Left lobe of liver (tissue), 2 donors: Measurements from ENCODE around the gene MLYCD. TPM values are rescaled to one million over a fixed set of nuclear protein-coding genes. Genes with fewer than 3 reads are reported as not detected.
A peak's percentile ranks its signal among the peaks of the same experiment; 100 is the strongest.

Experiments
- ATAC-seq: fragments of 200-7000 bp; cut with Tn5 transposase; one replicate; pipeline ENCODE4 v1.9.1; 2020; ENCODE audit warnings: mild to moderate bottlenecking, moderate library complexity
- DNase-seq: peaks from one replicate; pipeline ENCODE4 v3.0.0-alpha.2; 2020; ENCODE audit warnings: low spot score
- total RNA-seq: library from RNA; stranded (reverse); gene quantifications from one replicate; pipeline ENCODE4 v1.2.1, GENCODE V29; 2021
- donor health status: DM: no; HTN: no; CAD: no; lungs with moderate emphysema.
- donor health status: DM: no; HTN: yes; CAD: no.

MLYCD gene
- total RNA-seq, 1 donor from 2014 or later, result 17.1 TPM

DNA sequence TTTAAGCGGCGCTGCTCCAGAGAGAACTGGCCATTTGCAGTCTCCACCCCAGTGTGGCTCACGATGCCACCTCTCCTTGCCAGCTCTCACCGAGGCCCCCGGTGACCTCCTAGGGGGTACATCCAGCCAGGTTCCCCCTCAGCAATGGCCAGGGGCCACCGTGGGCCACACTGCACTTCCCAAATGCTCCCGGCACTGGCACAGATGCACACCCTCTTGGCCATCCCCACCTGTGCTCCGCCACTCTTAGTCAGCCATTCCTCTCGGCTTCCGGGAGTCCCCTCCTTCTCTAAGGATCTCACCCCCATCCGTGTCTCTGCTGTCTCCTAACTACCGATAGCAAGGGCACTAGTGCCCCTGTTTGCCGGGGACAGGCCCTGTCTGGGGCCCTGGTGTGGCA lies 25.8 kb downstream of the MLYCD start:
- no peak for ATAC-seq
- DNase-seq, result no peak

DNA sequence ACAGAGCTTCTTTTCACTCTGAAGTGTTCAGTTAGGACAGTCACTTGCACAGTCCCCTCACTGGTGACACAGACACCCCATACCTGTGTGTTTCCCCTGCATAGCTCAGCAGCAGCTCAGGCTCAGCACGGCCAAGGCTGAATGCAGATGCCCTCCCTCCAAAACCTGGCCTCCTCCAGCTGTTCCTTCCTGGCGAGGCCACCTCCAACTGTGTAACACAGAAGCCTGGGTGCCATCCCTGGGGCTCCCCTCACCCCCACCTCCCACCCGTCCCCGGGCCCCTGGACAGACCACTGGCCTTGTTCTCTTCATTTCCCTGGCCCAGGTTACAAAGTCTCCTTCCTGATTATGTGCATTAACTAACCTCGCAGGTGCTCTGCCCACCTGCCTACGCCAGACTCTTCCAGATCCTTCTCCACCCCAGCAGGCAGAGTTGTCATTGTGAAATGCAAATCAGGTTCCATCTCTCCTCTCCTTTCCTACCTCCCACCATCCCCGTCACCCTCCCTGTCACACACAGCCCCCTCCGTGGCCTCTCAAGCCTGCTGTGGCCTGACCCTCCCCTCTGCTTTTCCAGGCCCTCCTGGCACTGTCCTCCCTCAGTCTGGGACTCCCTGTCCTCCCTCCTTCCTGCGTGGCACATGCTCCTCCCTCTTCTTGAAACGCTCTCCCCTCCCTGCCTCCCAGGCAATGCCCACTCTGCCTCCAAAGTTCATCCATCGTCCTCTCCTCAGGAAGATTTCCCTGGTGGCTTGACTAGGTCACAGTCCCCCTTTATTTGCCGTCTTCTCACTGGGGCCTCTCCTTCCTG lies 26.4 kb downstream of the MLYCD start:
- DNase-seq (no peak), ATAC-seq (no peak)

DNA sequence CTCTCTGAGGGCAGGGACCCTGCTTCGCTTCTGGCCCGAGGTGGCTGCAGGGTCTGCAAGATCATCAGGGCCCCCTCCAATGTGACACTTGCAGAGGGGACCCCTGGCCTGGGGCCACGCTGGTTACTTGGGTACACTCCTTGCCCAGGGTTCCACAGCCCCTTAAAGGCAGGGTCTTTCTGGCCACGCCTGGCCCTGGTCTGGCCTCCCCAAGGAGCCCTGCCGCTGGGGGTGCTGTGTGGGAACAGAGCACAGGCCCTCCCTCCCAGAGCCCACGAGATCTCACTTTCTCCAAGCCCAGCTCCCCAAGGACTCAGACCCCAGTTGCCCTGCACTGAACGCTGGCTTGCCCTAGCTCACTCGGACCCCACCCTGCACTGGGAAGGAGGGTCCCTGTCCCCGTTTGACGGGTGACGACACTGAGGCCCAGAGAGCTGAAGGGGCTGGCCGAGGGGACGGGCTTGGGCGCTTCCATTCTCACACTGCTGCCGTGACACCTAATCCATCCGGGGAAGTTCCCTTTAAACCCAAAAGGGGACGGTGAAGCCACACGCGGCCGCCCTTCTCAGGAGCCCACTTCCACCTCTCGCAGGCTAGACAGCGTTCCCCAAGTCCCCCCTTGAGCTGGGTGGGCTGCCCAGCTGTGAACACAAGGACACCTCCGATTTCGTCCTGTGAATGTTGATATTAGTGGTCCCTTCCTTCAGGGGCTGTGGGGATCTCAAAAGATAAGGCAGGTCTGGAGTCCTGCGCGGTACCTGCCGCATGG lies 27.2 kb downstream of the MLYCD start:
- DNase-seq (no peak), ATAC-seq (no peak)

- DNase-seq (peak; percentile 88), ATAC-seq (peak; percentile 91)
Observed at GRCh38 chr16:83926726-83927397, 27.9 kb downstream of the MLYCD start.

- no peak for DNase-seq
- ATAC-seq, result peak; percentile 15
Observed at GRCh38 chr16:83928341-83929055, 29.6 kb downstream of the MLYCD start.

GRCh38 chr16:83929811-83930555 lies 31.1 kb downstream of the MLYCD start:
- no peak for ATAC-seq
- no peak for DNase-seq

DNA sequence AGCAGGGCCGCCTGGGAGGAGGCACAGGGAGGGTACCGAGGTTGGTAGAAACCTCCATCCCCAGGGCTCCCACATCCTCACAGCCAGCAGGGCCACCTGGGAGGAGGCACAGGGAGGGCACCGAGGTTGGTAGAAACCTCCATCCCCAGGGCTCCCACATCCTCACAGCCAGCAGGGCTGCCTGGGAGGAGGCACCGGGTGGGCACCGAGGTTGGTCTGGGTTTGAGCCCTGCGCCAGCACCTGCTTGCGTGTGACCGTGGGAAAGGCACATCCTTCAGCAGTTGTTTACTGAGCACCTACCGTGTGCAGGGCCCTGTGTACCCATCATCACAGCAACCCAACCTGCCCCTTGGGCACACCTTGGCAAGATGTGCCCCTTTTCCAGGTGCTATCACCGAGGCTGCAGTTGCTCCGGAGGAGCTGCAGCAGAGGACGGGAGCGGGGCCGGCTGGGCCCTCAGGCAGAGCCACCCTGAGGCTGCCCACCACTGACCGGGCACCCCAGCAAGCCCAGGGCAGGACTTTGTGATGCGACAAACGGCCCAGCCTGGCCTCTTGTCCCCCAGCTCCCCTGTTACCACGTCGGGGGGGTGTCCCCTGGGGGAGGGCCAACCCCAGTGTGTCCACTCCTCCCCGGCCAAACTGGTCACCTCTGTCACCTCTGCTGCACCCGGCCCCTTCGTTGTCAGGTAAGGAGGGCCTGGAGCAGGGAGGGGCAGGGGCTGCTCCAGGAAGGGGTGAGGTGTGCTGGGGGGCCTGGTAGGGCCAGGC lies 32.0 kb downstream of the MLYCD start:
- DNase-seq (no peak), ATAC-seq (no peak)

- ATAC-seq, result no peak
- DNase-seq, result no peak
Observed at GRCh38 chr16:83931556-83931955, 32.6 kb downstream of the MLYCD start.

GRCh38 chr16:83932304-83932703 lies 33.4 kb downstream of the MLYCD start:
- DNase-seq (no peak), ATAC-seq (no peak)

- DNase-seq (no peak), ATAC-seq (no peak)
Observed at GRCh38 chr16:83932955-83933673, 34.2 kb downstream of the MLYCD start.

GRCh38 chr16:83933885-83934683 lies 35.2 kb downstream of the MLYCD start:
- ATAC-seq (no peak), DNase-seq (no peak)

DNA sequence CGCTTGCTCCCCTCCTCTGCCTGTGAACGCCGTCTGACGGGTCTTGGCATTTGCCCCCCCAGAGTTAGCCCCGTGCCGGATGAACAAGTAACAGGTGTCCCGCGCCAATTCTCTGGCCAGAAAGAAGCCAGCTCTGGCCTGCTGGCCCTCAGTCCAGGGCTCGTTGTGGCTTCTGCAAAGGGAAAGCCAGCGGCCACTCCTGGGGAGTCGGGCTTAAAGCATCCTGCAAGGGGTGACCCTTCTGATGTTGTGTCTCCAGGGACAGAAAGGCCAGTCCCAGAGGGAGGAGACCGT lies 35.7 kb downstream of the MLYCD start:
- ATAC-seq (no peak), DNase-seq (no peak)

GRCh38 chr16:83935005-83935857 lies 36.3 kb downstream of the MLYCD start:
- ATAC-seq (no peak), DNase-seq (no peak)

- DNase-seq, result no peak
- no peak for ATAC-seq
Observed at GRCh38 chr16:83935858-83936255, 36.9 kb downstream of the MLYCD start.

DNA sequence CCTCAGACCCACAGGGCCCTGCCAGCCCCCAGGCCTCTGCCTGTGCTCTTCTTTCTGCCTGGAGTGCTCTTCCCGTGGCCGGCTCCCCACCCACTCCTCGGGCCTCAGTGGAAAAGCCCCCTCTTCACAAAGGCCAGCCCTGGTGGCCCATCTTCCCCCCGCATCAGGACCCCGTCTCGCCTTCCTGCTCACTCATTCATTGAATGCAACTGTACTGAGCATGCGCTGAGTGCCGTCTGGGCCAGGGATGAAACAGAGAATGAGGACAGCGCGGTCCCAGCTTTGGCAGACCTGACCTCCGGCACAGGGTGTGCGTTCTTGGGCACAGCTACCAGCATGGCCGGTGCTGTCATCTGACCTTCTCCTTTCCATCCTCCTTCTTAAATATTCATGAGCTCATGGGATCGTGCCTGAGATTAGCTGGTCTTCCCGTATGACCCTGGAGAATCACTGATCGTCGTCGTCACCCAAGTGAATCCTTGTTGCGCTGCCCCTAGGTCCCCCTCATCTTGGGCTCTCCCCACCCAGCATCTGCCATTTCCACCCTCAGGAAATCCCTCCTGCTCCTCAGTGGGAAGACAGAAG lies 37.8 kb downstream of the MLYCD start:
- ATAC-seq, result no peak
- DNase-seq, result no peak

DNA sequence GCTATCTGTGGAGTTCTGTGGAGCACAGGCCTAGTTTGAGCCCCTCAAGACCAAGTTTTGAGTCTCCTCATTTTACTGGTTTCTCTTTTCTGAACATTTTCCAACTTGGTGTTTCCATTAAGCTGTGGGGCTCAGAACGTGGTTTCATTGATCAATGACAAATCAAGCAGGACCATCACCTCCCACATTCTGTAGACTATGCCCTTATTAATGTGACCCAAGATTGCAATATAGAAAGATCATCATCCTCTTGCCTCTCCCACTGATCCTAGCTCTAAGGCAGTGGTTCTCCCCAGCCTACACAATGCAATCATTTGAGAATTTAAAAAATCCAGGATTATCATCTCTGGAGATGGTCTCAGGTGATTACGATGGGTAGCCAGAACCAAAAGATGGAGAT lies 38.4 kb downstream of the MLYCD start:
- DNase-seq, result no peak
- no peak for ATAC-seq
